ENCODE measurements around the gene CDCA3.
"Not testable (repeated sequence)": the region's sequence is repeated elsewhere in the genome, so short reads cannot be mapped to it uniquely, and the experiment has no call there.

CDCA3 gene

DNA sequence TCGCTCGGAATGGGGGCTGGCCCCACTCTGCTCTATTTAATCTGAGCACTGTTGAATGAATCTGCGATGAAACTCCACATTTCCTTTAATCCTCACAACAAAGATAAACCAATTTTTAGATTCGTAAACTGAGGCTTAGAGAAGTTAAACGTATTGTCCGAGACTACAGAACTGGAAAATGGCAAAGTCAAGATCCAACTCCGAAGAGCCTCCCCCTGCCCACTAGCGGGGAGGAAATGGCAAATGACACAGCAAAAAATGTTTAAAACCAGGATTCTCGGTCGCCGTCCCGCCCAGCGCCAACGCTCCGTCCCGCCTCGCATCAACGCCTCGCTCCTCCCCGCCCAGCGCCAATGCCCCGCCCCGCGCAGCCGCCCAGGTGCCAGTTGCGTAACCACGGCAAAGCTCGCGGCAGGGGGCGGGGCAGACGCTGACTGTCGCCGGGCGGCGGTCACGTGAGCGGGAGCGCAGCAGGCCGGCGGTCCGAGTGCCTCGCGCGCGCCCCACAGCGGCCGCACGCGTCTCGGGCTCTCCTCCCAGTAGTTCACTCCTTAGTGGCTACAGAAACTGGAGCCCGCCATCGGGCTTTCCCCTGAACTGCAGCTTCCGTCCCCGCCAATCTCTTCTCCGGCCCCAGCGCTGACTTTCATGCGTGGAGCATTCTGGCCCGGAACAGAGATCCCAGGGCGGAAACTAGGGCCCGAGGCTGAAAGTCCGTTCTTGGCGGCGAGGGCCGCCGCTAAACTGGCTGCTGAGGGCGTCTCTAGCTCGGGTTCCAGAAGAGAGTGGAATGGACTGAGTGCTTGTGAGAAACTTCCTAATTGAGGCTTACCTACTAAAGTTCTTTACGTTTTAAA, 39.9 kb upstream of the CDCA3 start:
- peak; percentile 97 for DNase-seq (ENCODE audit: low read depth)
- TF ChIP-seq, protein P1, sequence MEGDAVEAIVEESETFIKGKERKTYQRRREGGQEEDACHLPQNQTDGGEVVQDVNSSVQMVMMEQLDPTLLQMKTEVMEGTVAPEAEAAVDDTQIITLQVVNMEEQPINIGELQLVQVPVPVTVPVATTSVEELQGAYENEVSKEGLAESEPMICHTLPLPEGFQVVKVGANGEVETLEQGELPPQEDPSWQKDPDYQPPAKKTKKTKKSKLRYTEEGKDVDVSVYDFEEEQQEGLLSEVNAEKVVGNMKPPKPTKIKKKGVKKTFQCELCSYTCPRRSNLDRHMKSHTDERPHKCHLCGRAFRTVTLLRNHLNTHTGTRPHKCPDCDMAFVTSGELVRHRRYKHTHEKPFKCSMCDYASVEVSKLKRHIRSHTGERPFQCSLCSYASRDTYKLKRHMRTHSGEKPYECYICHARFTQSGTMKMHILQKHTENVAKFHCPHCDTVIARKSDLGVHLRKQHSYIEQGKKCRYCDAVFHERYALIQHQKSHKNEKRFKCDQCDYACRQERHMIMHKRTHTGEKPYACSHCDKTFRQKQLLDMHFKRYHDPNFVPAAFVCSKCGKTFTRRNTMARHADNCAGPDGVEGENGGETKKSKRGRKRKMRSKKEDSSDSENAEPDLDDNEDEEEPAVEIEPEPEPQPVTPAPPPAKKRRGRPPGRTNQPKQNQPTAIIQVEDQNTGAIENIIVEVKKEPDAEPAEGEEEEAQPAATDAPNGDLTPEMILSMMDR (conservative IDR thresholded peaks at IDR 0.05; ENCODE audit: low read depth, low read length) = peak; percentile 59
- H3K4me3 ChIP-seq (ENCODE audit: low read depth, low read length) = peak overlapping the region; percentile 58

DNA sequence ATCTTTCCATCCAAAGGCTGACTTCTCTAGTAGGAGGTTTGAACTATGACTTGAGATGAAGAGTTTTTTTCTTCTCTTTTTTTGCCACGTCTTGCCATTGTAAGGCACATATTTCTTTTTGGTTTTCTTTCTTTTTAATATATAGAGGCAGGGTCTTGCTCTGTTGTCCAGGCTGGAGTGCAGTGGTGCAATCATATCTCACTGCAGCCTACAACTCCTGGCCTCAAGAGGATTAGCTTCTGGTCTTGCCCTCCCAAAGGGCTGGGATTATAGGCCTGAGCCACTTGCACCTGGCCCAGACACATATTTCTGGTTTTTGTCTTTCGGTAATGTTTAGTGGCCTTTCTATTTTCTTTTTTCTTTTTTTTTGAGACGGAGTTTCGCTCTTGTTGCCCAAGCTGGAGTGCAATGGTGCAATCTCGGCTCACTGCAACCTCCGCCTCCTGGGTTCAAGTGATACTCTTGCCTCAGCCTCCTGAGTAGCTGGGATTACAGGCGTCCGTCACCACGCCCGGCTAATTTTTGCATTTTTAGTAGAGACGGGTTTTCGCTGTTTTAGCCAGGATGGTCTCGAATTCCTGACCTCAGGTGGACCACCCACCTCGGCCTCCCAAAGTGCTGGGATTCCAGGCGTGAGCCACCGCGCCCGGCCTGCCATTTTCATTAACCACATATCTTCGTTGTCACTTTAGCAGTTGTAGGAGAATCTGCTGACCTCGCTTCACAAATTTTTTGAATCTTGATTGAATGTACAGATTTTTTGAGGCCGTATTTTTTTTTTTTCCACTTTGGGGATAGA, 38.9 kb upstream of the CDCA3 start:
- not testable (repeated sequence) for H3K4me3 ChIP-seq (ENCODE audit: low read depth, low read length); DNase-seq (ENCODE audit: low read depth)

DNA sequence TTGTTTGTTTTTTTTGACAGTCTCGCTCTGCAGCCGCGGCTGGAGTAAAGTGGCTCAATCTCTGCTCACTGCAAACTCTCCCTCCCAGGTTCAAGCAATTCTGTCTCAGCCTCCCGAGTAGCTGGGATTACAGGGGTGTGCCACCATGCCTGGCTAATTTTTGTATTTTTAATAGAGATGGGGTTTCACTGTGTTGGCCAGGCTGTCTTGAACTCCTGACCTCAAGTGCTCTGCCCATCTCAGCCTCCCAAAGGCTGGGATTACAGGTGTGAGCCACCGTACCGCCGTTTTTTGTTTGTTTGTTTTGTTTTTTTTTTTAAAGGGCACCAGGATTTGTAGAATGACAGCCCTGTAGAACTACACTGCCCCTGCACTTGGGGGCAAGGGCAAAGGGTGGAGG, 37.7 kb upstream of the CDCA3 start:
- not testable (repeated sequence) for DNase-seq (ENCODE audit: low read depth); H3K4me3 ChIP-seq (ENCODE audit: low read depth, low read length)

- DNase-seq (ENCODE audit: low read depth) = no peak
- TF ChIP-seq, protein P1 (conservative IDR thresholded peaks at IDR 0.05; ENCODE audit: low read depth, low read length) = no peak
- no peak overlapping the region for H3K4me3 ChIP-seq (ENCODE audit: low read depth, low read length)
Observed at GRCh38 chr12:6888360-6888759, 37.3 kb upstream of the CDCA3 start.

- DNase-seq (ENCODE audit: low read depth) = no peak
- TF ChIP-seq, protein P1 (conservative IDR thresholded peaks at IDR 0.05; ENCODE audit: low read depth, low read length) = no peak
- H3K4me3 ChIP-seq (ENCODE audit: low read depth, low read length) = no peak overlapping the region
Observed at GRCh38 chr12:6887460-6887859, 36.4 kb upstream of the CDCA3 start.

- not testable (repeated sequence) for H3K4me3 ChIP-seq (ENCODE audit: low read depth, low read length); DNase-seq (ENCODE audit: low read depth)
Observed at GRCh38 chr12:6886206-6886999, 35.3 kb upstream of the CDCA3 start.

GRCh38 chr12:6884539-6884938, 33.5 kb upstream of the CDCA3 start:
- no peak overlapping the region for H3K4me3 ChIP-seq (ENCODE audit: low read depth, low read length)
- TF ChIP-seq, protein P1 (conservative IDR thresholded peaks at IDR 0.05; ENCODE audit: low read depth, low read length) = no peak
- no peak for DNase-seq (ENCODE audit: low read depth)

DNA sequence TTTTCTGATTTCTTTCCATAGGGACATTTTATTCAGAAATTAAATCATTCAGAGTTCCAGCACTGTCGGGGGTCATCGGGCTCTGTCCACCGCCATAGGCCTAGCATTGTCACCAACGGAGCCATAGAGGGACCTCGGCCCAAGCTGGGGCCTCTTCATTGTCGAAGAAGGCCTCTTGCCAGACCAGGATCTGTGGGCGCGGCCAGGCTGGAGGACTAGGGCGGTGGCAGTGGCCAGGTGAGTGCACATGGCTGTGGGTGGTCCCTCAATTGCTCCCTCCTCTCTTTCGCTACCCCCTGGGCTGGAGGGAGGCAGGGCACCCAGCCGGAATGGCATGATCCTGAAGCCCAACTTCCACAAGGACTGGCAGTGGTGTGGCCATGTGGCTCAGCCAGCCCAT, 32.6 kb upstream of the CDCA3 start:
- TF ChIP-seq, protein P1 (conservative IDR thresholded peaks at IDR 0.05; ENCODE audit: low read depth, low read length) = no peak
- DNase-seq (ENCODE audit: low read depth) = no peak
- no peak overlapping the region for H3K4me3 ChIP-seq (ENCODE audit: low read depth, low read length)
